ENCODE measurements around the gene APOC3. TPM values are rescaled to one million over a fixed set of nuclear protein-coding genes. Genes with fewer than 3 reads are reported as not detected.

Gene APOC3
- total and polyA plus RNA-seq, 2 experiments from 2014 or later = not detected

DNA sequence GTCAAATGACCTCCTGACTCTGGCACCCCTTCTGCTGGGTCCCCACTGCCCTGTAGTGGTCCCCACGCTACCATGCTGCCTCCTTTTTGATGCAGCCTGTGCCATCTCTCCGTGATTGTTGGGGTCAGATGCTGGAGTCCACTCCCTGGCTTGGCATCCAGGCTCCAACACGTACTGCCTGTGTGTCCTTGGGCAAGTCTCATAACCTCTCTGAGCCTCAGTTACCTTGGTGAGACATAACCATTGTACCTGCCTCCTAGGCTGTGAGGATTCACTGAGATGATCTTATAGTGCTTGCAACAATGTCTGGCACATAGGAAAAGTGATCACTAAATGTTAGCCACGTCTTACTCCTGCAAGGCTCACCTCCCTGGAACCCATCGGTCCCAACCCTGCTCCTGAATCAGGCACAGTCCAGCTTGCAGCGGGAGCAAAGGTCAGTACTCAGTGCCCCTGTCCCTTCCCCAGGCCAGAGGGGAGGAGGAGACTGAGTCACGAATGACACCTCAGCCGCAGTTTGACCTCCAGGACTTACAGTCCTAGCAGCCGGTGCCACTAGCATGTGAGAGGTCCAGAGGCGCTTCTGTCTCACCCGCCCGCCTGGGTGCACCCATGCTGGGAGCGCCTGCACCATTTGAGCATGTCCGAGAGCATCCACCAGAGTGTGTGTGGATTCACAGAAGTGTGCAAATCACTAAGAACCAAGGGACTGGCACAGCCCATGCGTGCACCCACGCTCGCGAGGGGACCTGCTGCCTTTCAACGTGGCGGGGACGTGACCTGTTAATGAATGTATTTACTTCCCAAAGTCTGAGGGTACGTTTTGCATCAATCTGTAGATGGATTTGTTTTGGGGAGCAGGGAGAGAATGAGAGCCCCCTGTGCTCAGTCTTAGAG lies 3.6 kb upstream of the APOC3 start (continued):
- TF ChIP-seq, protein P1, sequence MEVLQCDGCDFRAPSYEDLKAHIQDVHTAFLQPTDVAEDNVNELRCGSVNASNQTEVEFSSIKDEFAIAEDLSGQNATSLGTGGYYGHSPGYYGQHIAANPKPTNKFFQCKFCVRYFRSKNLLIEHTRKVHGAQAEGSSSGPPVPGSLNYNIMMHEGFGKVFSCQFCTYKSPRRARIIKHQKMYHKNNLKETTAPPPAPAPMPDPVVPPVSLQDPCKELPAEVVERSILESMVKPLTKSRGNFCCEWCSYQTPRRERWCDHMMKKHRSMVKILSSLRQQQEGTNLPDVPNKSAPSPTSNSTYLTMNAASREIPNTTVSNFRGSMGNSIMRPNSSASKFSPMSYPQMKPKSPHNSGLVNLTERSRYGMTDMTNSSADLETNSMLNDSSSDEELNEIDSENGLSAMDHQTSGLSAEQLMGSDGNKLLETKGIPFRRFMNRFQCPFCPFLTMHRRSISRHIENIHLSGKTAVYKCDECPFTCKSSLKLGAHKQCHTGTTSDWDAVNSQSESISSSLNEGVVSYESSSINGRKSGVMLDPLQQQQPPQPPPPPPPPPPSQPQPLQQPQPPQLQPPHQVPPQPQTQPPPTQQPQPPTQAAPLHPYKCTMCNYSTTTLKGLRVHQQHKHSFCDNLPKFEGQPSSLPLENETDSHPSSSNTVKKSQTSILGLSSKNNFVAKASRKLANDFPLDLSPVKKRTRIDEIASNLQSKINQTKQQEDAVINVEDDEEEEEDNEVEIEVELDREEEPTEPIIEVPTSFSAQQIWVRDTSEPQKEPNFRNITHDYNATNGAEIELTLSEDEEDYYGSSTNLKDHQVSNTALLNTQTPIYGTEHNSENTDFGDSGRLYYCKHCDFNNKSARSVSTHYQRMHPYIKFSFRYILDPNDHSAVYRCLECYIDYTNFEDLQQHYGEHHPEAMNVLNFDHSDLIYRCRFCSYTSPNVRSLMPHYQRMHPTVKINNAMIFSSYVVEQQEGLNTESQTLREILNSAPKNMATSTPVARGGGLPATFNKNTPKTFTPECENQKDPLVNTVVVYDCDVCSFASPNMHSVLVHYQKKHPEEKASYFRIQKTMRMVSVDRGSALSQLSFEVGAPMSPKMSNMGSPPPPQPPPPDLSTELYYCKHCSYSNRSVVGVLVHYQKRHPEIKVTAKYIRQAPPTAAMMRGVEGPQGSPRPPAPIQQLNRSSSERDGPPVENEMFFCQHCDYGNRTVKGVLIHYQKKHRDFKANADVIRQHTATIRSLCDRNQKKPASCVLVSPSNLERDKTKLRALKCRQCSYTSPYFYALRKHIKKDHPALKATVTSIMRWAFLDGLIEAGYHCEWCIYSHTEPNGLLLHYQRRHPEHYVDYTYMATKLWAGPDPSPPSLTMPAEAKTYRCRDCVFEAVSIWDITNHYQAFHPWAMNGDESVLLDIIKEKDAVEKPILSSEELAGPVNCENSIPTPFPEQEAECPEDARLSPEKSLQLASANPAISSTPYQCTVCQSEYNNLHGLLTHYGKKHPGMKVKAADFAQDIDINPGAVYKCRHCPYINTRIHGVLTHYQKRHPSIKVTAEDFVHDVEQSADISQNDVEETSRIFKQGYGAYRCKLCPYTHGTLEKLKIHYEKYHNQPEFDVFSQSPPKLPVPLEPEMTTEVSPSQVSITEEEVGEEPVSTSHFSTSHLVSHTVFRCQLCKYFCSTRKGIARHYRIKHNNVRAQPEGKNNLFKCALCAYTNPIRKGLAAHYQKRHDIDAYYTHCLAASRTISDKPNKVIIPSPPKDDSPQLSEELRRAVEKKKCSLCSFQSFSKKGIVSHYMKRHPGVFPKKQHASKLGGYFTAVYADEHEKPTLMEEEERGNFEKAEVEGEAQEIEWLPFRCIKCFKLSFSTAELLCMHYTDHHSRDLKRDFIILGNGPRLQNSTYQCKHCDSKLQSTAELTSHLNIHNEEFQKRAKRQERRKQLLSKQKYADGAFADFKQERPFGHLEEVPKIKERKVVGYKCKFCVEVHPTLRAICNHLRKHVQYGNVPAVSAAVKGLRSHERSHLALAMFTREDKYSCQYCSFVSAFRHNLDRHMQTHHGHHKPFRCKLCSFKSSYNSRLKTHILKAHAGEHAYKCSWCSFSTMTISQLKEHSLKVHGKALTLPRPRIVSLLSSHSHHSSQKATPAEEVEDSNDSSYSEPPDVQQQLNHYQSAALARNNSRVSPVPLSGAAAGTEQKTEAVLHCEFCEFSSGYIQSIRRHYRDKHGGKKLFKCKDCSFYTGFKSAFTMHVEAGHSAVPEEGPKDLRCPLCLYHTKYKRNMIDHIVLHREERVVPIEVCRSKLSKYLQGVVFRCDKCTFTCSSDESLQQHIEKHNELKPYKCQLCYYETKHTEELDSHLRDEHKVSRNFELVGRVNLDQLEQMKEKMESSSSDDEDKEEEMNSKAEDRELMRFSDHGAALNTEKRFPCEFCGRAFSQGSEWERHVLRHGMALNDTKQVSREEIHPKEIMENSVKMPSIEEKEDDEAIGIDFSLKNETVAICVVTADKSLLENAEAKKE (CRISPR knock-in tag; IDR thresholded peaks at IDR 0.05) = no peak
- no peak for TF ChIP-seq STAT1 (IDR thresholded peaks at IDR 0.05; ENCODE audit: unreplicated experiment)
- TF ChIP-seq, protein P2, sequence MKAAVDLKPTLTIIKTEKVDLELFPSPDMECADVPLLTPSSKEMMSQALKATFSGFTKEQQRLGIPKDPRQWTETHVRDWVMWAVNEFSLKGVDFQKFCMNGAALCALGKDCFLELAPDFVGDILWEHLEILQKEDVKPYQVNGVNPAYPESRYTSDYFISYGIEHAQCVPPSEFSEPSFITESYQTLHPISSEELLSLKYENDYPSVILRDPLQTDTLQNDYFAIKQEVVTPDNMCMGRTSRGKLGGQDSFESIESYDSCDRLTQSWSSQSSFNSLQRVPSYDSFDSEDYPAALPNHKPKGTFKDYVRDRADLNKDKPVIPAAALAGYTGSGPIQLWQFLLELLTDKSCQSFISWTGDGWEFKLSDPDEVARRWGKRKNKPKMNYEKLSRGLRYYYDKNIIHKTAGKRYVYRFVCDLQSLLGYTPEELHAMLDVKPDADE (IDR thresholded peaks at IDR 0.05) = no peak
- TF ChIP-seq NANOG (IDR thresholded peaks at IDR 0.05; ENCODE audit: borderline replicate concordance) = no peak
- no peak for TF ChIP-seq EZH2 (IDR thresholded peaks at IDR 0.05; ENCODE audit: low read depth, unreplicated experiment)
- TF ChIP-seq, protein P3, sequence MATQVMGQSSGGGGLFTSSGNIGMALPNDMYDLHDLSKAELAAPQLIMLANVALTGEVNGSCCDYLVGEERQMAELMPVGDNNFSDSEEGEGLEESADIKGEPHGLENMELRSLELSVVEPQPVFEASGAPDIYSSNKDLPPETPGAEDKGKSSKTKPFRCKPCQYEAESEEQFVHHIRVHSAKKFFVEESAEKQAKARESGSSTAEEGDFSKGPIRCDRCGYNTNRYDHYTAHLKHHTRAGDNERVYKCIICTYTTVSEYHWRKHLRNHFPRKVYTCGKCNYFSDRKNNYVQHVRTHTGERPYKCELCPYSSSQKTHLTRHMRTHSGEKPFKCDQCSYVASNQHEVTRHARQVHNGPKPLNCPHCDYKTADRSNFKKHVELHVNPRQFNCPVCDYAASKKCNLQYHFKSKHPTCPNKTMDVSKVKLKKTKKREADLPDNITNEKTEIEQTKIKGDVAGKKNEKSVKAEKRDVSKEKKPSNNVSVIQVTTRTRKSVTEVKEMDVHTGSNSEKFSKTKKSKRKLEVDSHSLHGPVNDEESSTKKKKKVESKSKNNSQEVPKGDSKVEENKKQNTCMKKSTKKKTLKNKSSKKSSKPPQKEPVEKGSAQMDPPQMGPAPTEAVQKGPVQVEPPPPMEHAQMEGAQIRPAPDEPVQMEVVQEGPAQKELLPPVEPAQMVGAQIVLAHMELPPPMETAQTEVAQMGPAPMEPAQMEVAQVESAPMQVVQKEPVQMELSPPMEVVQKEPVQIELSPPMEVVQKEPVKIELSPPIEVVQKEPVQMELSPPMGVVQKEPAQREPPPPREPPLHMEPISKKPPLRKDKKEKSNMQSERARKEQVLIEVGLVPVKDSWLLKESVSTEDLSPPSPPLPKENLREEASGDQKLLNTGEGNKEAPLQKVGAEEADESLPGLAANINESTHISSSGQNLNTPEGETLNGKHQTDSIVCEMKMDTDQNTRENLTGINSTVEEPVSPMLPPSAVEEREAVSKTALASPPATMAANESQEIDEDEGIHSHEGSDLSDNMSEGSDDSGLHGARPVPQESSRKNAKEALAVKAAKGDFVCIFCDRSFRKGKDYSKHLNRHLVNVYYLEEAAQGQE (IDR thresholded peaks at IDR 0.05; ENCODE audit: unreplicated experiment) = no peak
- TF ChIP-seq EZH2phosphoT487 (IDR thresholded peaks at IDR 0.05; ENCODE audit: unreplicated experiment) = no peak

Measured in GM23338 (cell line).